Measurements from ENCODE around the gene CACNA1F. TPM values are rescaled to one million over a fixed set of nuclear protein-coding genes. Genes with fewer than 3 reads are reported as not detected.
A peak's percentile ranks its signal among the peaks of the same experiment; 100 is the strongest.

The CACNA1F gene
- total and polyA plus RNA-seq, 9 of the 15 experiments (the other 6 are each of a cell fraction or from before 2014, with no cell fraction given), result under 0.01 to 0.41 (median 0.03) TPM; not detected in 3

GRCh38 chrX:49166914-49167739 is 66.0 kb downstream of the CACNA1F start (continued):
- TF ChIP-seq MAZ (CRISPR knock-in tag; conservative IDR thresholded peaks at IDR 0.05 in 1 of 2, IDR thresholded peaks at IDR 0.05 in 1 of 2) (peak in 1 of 2 experiments; percentile 54; a peak in 1 of 4 replicates), MCM7 (IDR thresholded peaks at IDR 0.05) (no peak), ZNF354B (CRISPR knock-in tag; IDR thresholded peaks at IDR 0.05) (no peak), POLR2H (tag; IDR thresholded peaks at IDR 0.05; ENCODE audit: low read depth) (peak; percentile 63; the same call in 1 of the 2 replicates), DLX4 (CRISPR knock-in tag; IDR thresholded peaks at IDR 0.05) (no peak), ZNF217 (CRISPR knock-in tag; IDR thresholded peaks at IDR 0.05) (no peak), POLR2AphosphoS2 (IDR thresholded peaks at IDR 0.05; ENCODE audit: low read length) (no peak), BRF1 (IDR thresholded peaks at IDR 0.05; ENCODE audit: borderline replicate concordance, extremely low read depth, insufficient read length) (no peak), ZC3H8 (IDR thresholded peaks at IDR 0.05) (no peak), ZNF583 (CRISPR knock-in tag; IDR thresholded peaks at IDR 0.05) (no peak), ARID3B (CRISPR knock-in tag; IDR thresholded peaks at IDR 0.05; ENCODE audit: borderline replicate concordance) (no peak), ILF3 (IDR thresholded peaks at IDR 0.05; ENCODE audit: borderline replicate concordance) (no peak), ZNF124 (CRISPR knock-in tag; IDR thresholded peaks at IDR 0.05) (no peak), ZNF445 (CRISPR knock-in tag; IDR thresholded peaks at IDR 0.05; ENCODE audit: low read depth) (no peak), KDM5B (IDR thresholded peaks at IDR 0.05; ENCODE audit: insufficient replicate concordance, low read depth, low read length) (no peak), SNIP1 (IDR thresholded peaks at IDR 0.05; ENCODE audit: low read depth) (no peak), FOXJ2 (tag; IDR thresholded peaks at IDR 0.05) (no peak), PATZ1 (CRISPR knock-in tag; IDR thresholded peaks at IDR 0.05; ENCODE audit: borderline replicate concordance) (no peak)
- TF ChIP-seq, protein P1, sequence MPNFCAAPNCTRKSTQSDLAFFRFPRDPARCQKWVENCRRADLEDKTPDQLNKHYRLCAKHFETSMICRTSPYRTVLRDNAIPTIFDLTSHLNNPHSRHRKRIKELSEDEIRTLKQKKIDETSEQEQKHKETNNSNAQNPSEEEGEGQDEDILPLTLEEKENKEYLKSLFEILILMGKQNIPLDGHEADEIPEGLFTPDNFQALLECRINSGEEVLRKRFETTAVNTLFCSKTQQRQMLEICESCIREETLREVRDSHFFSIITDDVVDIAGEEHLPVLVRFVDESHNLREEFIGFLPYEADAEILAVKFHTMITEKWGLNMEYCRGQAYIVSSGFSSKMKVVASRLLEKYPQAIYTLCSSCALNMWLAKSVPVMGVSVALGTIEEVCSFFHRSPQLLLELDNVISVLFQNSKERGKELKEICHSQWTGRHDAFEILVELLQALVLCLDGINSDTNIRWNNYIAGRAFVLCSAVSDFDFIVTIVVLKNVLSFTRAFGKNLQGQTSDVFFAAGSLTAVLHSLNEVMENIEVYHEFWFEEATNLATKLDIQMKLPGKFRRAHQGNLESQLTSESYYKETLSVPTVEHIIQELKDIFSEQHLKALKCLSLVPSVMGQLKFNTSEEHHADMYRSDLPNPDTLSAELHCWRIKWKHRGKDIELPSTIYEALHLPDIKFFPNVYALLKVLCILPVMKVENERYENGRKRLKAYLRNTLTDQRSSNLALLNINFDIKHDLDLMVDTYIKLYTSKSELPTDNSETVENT (CRISPR knock-in tag; IDR thresholded peaks at IDR 0.05), result no peak
- TF ChIP-seq, protein P2, sequence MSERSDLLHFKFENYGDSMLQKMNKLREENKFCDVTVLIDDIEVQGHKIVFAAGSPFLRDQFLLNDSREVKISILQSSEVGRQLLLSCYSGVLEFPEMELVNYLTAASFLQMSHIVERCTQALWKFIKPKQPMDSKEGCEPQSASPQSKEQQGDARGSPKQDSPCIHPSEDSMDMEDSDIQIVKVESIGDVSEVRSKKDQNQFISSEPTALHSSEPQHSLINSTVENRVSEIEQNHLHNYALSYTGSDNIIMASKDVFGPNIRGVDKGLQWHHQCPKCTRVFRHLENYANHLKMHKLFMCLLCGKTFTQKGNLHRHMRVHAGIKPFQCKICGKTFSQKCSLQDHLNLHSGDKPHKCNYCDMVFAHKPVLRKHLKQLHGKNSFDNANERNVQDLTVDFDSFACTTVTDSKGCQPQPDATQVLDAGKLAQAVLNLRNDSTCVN (CRISPR knock-in tag; IDR thresholded peaks at IDR 0.05), result 0 out of 2 replicates have a peak, but pooled peaks have one; percentile 43
